Neural cell (in vitro differentiated cells): ENCODE results near the gene TSPAN18.

Experiments used
- CTCF ChIP-seq: fragments of 450-650 bp; IDR thresholded peaks from 2 replicates; pipeline ENCODE4 v1.5.1; 2014; ENCODE audit warnings: antibody characterized with exemption, mild to moderate bottlenecking, moderate library complexity; ENCODE audit not compliant: poor library complexity, severe bottlenecking
- EP300 ChIP-seq: fragments of 450-650 bp; conservative IDR thresholded peaks from 2 replicates; pipeline ENCODE4 v1.6.1; 2014; ENCODE audit warnings: antibody characterized with exemption, mild to moderate bottlenecking, moderate library complexity; ENCODE audit not compliant: poor library complexity, severe bottlenecking
- EZH2 ChIP-seq: fragments of 200-600, 300-800 bp; shearing (Covaris generic), sonication (generic); IDR thresholded peaks from 2 replicates; pipeline ENCODE4 v1.6.1; 2014; ENCODE audit warnings: antibody characterized with exemption, low read length, borderline replicate concordance, mild to moderate bottlenecking; ENCODE audit not compliant: insufficient read depth, poor library complexity, severe bottlenecking
- MXI1 ChIP-seq: fragments of 450-650 bp; conservative IDR thresholded peaks from 2 replicates; pipeline ENCODE4 v1.6.1; 2014; ENCODE audit warnings: antibody characterized with exemption, mild to moderate bottlenecking; ENCODE audit not compliant: poor library complexity, severe bottlenecking
- POLR2AphosphoS5 ChIP-seq: IDR thresholded peaks from 2 replicates; pipeline ENCODE4 v1.6.1; 2012
- RAD21 ChIP-seq: fragments of 450-650 bp; conservative IDR thresholded peaks from 2 replicates; pipeline ENCODE4 v1.6.1; 2014; ENCODE audit warnings: antibody characterized with exemption, mild to moderate bottlenecking, moderate library complexity
- TAF1 ChIP-seq: IDR thresholded peaks from 2 replicates; pipeline ENCODE4 v1.6.1; 2012; ENCODE audit warnings: low read depth

- TF ChIP-seq CTCF (no peak), POLR2AphosphoS5 (no peak), EP300 (no peak), MXI1 (no peak), EZH2 (no peak), RAD21 (no peak), TAF1 (no peak)
Observed at GRCh38 chr11:44934110-44934509, 207.3 kb downstream of the TSPAN18 start.
